Measurements from ENCODE around the gene TSC2. TPM values are rescaled to one million over a fixed set of nuclear protein-coding genes. Genes with fewer than 3 reads are reported as not detected.

Gene TSC2
- total and polyA plus RNA-seq, 2 of the 13 experiments (the other 11 are each of a cell fraction or from before 2014, with no cell fraction given), result 19.6 to 40.4 TPM

DNA sequence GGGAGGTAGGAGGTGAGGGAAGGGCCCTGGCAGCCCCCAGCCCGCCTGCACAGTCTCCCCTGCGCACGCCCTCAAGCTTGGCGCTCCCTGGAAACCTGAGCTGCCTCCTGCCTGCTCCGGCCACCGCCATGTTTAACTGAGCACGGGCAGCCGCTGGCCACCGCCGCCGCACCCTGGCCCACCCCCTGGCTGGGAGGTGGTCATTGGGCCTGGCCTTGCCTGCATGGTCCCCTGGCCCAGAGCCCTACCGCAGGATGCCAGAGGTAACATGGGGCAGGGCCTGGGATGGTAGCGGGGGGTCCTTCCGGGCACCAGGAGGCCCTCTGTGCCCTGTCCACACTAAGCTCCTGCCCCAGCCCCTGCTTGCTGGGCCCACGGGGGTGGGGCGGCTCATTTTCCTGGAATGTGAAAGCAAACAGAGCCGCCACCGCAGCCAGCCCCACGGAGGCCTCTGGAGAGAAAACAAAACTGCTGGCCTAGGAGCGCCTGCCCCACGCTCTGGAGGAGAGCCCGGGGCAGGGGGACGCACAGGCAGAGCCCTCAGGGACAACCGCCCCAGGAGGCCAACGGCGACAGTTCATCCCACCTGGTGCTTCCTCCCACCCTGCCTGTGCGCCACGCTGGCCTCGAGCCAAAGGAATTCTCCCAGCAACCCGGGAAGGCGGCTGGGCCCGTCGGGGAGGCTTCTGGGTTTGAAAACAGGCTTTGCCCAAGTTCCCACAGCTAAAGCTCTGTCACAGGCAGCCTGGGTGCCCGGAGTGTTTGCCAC is 12.2 kb upstream of the TSC2 start (continued):
- TF ChIP-seq, protein P1, sequence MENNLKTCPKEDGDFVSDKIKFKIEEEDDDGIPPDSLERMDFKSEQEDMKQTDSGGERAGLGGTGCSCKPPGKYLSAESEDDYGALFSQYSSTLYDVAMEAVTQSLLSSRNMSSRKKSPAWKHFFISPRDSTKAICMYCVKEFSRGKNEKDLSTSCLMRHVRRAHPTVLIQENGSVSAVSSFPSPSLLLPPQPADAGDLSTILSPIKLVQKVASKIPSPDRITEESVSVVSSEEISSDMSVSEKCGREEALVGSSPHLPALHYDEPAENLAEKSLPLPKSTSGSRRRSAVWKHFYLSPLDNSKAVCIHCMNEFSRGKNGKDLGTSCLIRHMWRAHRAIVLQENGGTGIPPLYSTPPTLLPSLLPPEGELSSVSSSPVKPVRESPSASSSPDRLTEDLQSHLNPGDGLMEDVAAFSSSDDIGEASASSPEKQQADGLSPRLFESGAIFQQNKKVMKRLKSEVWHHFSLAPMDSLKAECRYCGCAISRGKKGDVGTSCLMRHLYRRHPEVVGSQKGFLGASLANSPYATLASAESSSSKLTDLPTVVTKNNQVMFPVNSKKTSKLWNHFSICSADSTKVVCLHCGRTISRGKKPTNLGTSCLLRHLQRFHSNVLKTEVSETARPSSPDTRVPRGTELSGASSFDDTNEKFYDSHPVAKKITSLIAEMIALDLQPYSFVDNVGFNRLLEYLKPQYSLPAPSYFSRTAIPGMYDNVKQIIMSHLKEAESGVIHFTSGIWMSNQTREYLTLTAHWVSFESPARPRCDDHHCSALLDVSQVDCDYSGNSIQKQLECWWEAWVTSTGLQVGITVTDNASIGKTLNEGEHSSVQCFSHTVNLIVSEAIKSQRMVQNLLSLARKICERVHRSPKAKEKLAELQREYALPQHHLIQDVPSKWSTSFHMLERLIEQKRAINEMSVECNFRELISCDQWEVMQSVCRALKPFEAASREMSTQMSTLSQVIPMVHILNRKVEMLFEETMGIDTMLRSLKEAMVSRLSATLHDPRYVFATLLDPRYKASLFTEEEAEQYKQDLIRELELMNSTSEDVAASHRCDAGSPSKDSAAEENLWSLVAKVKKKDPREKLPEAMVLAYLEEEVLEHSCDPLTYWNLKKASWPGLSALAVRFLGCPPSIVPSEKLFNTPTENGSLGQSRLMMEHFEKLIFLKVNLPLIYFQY (CRISPR knock-in tag; IDR thresholded peaks at IDR 0.05; ENCODE audit: borderline replicate concordance), result peak; percentile 76; the same call in 1 of the 2 replicates
- TF ChIP-seq ZNF567 (CRISPR knock-in tag; IDR thresholded peaks at IDR 0.05; ENCODE audit: borderline replicate concordance), result no peak
- TF ChIP-seq, protein P2, sequence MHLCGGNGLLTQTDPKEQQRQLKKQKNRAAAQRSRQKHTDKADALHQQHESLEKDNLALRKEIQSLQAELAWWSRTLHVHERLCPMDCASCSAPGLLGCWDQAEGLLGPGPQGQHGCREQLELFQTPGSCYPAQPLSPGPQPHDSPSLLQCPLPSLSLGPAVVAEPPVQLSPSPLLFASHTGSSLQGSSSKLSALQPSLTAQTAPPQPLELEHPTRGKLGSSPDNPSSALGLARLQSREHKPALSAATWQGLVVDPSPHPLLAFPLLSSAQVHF (CRISPR knock-in tag; IDR thresholded peaks at IDR 0.05), result no peak
- TF ChIP-seq SP1 (IDR thresholded peaks at IDR 0.05), result no peak
- TF ChIP-seq SP1 (CRISPR knock-in tag; IDR thresholded peaks at IDR 0.05), result peak; percentile 18; the same call in 1 of the 2 replicates
- TF ChIP-seq, protein P3, sequence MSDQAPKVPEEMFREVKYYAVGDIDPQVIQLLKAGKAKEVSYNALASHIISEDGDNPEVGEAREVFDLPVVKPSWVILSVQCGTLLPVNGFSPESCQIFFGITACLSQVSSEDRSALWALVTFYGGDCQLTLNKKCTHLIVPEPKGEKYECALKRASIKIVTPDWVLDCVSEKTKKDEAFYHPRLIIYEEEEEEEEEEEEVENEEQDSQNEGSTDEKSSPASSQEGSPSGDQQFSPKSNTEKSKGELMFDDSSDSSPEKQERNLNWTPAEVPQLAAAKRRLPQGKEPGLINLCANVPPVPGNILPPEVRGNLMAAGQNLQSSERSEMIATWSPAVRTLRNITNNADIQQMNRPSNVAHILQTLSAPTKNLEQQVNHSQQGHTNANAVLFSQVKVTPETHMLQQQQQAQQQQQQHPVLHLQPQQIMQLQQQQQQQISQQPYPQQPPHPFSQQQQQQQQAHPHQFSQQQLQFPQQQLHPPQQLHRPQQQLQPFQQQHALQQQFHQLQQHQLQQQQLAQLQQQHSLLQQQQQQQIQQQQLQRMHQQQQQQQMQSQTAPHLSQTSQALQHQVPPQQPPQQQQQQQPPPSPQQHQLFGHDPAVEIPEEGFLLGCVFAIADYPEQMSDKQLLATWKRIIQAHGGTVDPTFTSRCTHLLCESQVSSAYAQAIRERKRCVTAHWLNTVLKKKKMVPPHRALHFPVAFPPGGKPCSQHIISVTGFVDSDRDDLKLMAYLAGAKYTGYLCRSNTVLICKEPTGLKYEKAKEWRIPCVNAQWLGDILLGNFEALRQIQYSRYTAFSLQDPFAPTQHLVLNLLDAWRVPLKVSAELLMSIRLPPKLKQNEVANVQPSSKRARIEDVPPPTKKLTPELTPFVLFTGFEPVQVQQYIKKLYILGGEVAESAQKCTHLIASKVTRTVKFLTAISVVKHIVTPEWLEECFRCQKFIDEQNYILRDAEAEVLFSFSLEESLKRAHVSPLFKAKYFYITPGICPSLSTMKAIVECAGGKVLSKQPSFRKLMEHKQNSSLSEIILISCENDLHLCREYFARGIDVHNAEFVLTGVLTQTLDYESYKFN (CRISPR knock-in tag; conservative IDR thresholded peaks at IDR 0.05), result peak; percentile 91
- TF ChIP-seq ZNF570 (CRISPR knock-in tag; IDR thresholded peaks at IDR 0.05; ENCODE audit: borderline replicate concordance), result no peak
- TF ChIP-seq SNRNP70 (IDR thresholded peaks at IDR 0.05; ENCODE audit: low read depth, low read length), result no peak
- TF ChIP-seq CBFB (CRISPR knock-in tag; IDR thresholded peaks at IDR 0.05), result peak; percentile 99
- TF ChIP-seq SETDB1 (CRISPR knock-in tag; IDR thresholded peaks at IDR 0.05; ENCODE audit: borderline replicate concordance), result no peak
- TF ChIP-seq, protein P4, sequence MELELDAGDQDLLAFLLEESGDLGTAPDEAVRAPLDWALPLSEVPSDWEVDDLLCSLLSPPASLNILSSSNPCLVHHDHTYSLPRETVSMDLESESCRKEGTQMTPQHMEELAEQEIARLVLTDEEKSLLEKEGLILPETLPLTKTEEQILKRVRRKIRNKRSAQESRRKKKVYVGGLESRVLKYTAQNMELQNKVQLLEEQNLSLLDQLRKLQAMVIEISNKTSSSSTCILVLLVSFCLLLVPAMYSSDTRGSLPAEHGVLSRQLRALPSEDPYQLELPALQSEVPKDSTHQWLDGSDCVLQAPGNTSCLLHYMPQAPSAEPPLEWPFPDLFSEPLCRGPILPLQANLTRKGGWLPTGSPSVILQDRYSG (CRISPR knock-in tag; IDR thresholded peaks at IDR 0.05), result no peak
- no peak for TF ChIP-seq ZNF441 (CRISPR knock-in tag; IDR thresholded peaks at IDR 0.05; ENCODE audit: borderline replicate concordance)
- peak; percentile 85 for TF ChIP-seq ZNF792 (CRISPR knock-in tag; IDR thresholded peaks at IDR 0.05)
- no peak; the same call in 1 of the 2 replicates for TF ChIP-seq RFXANK (CRISPR knock-in tag; IDR thresholded peaks at IDR 0.05)
- TF ChIP-seq, protein P5, sequence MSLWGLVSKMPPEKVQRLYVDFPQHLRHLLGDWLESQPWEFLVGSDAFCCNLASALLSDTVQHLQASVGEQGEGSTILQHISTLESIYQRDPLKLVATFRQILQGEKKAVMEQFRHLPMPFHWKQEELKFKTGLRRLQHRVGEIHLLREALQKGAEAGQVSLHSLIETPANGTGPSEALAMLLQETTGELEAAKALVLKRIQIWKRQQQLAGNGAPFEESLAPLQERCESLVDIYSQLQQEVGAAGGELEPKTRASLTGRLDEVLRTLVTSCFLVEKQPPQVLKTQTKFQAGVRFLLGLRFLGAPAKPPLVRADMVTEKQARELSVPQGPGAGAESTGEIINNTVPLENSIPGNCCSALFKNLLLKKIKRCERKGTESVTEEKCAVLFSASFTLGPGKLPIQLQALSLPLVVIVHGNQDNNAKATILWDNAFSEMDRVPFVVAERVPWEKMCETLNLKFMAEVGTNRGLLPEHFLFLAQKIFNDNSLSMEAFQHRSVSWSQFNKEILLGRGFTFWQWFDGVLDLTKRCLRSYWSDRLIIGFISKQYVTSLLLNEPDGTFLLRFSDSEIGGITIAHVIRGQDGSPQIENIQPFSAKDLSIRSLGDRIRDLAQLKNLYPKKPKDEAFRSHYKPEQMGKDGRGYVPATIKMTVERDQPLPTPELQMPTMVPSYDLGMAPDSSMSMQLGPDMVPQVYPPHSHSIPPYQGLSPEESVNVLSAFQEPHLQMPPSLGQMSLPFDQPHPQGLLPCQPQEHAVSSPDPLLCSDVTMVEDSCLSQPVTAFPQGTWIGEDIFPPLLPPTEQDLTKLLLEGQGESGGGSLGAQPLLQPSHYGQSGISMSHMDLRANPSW (CRISPR knock-in tag; IDR thresholded peaks at IDR 0.05; ENCODE audit: borderline replicate concordance), result peak; percentile 67; the same call in 1 of the 2 replicates
- TF ChIP-seq, protein P6, sequence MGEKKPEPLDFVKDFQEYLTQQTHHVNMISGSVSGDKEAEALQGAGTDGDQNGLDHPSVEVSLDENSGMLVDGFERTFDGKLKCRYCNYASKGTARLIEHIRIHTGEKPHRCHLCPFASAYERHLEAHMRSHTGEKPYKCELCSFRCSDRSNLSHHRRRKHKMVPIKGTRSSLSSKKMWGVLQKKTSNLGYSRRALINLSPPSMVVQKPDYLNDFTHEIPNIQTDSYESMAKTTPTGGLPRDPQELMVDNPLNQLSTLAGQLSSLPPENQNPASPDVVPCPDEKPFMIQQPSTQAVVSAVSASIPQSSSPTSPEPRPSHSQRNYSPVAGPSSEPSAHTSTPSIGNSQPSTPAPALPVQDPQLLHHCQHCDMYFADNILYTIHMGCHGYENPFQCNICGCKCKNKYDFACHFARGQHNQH (CRISPR knock-in tag; IDR thresholded peaks at IDR 0.05), result peak; percentile 86
